ENCODE measurements around the gene PRKG1.

GRCh38 chr10:51233337-51234100 lies 159.2 kb downstream of the PRKG1 start:
- TF ChIP-seq EZH2 (IDR thresholded peaks at IDR 0.05; ENCODE audit: low read length, missing control alignments) = no peak
- TF ChIP-seq, protein P1, sequence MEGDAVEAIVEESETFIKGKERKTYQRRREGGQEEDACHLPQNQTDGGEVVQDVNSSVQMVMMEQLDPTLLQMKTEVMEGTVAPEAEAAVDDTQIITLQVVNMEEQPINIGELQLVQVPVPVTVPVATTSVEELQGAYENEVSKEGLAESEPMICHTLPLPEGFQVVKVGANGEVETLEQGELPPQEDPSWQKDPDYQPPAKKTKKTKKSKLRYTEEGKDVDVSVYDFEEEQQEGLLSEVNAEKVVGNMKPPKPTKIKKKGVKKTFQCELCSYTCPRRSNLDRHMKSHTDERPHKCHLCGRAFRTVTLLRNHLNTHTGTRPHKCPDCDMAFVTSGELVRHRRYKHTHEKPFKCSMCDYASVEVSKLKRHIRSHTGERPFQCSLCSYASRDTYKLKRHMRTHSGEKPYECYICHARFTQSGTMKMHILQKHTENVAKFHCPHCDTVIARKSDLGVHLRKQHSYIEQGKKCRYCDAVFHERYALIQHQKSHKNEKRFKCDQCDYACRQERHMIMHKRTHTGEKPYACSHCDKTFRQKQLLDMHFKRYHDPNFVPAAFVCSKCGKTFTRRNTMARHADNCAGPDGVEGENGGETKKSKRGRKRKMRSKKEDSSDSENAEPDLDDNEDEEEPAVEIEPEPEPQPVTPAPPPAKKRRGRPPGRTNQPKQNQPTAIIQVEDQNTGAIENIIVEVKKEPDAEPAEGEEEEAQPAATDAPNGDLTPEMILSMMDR (conservative IDR thresholded peaks at IDR 0.05 in 1 of 2, IDR thresholded peaks at IDR 0.05 in 1 of 2; ENCODE audit: low read depth in 1 of 2, low read length in 2 of 2) = no peak
